GF-D8 (cell line): ENCODE data around the gene C1QTNF9.
"Not testable (repeated sequence)": the region's sequence is repeated elsewhere in the genome, so short reads cannot be mapped to it uniquely, and the experiment has no call there.

Experiments
- DNase-seq: peaks from one replicate; lab custom pipeline; 2025; lab: John Stamatoyannopoulos, UW

Gene C1QTNF9

DNA sequence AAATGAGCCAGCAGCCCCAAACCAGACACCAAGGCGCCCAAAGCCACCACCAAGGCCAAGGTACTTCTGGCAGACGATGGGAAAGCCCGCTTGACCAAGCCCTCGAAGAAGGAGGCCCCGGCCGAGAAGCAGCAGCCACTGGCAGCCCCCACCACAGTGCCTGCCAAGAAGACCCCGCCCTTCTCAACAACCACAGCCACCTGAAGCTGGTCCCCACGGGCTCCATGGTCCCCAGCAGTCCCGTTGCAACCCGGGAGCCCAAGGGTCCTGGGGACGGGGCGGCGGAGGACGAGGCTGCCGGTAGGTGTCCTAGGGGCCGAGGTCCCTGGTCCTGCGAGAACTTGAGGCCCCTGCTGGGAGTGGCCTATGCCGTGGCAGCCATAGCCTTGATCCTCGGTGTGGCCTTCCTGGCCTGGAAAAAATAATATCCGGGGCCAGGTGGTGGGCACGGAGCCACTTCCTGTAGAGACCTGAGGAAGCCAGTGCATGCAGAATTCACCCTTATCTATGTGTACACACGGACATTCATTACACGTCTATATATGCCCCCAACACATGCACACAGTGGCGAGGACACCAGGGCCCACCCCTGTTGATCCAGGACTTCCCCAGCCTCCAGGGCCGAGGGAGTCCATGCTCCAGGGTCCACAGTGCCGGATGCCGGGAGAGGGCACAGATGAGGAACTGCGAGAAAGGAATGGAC lies 13.8 kb downstream of the C1QTNF9 start:
- DNase-seq = no peak

DNA sequence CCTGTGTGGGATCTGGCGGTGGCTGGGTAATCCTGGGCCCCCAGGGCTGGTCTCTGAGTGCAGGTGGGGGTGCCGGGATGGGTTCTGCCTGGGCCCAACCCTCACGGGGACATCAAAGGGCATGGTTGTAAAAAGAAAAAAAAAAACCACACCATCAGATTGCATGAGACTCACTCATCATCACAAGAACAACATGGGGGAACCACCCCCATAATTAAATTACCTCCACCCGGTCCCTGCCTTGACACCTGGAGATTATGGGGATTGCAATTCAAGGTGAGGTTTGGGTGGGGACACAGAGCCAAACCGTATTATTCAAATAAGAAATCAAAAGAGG lies 14.3 kb downstream of the C1QTNF9 start:
- DNase-seq = no peak

DNA sequence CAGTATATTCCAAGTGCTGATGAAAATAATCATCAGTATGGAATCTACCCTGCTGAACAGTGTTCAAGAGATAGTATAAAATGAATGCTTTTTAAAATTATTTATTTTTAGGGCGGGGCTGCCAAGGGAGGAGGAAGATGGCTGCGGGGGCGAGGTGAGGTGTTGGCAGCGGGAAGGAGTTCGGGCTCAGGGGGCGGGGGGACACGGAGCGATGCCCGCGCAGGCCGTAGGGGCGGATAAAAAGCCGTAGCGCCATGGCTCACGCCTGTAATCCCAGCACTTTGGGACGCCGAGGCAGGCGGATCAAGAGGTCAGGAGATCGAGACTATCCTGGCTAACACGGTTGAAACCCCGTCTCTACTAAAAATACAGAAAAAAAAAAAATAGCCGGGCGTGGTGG lies 18.2 kb downstream of the C1QTNF9 start:
- not testable (repeated sequence) for DNase-seq

DNA sequence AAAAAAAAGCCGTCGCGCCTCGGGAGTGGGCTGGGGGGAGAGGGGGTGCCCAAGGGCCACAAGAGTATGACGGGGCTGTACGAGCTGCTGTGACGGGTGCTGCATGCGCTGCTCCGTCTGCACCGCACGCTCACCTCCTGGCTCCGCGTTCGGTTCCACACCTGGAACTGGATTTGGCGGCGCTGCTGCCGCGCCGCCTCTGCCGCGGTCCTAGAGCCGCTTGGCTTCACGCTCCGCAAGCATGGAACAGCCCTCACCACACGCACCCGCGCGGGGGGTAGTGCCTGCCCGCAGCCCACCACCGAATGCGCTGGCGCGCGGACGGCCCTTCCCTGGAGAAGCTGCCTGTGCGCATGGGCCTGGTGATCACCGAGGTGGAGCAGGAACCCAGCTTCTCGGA lies 18.8 kb downstream of the C1QTNF9 start:
- DNase-seq = no peak

DNA sequence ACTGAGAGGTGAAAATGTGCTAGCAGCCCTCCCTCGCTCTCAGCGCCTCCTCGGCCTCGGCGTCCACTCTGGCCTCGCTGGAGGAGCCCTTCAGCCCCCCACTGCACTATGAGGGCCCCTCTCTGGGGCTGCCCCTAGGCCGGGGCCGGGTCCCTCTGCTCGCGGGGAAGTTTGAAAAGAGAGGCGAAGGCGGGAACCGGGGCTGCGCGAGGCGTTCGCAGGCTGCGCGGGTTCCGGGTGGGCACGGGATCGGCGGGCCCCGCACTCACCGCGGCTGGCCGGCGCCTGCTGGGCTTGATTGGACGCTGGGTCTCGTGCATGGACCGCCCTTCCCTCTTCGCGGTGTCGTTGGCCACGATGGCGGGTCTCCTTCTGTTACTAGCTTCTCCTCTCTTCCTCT lies 29.3 kb downstream of the C1QTNF9 start:
- no peak for DNase-seq

DNA sequence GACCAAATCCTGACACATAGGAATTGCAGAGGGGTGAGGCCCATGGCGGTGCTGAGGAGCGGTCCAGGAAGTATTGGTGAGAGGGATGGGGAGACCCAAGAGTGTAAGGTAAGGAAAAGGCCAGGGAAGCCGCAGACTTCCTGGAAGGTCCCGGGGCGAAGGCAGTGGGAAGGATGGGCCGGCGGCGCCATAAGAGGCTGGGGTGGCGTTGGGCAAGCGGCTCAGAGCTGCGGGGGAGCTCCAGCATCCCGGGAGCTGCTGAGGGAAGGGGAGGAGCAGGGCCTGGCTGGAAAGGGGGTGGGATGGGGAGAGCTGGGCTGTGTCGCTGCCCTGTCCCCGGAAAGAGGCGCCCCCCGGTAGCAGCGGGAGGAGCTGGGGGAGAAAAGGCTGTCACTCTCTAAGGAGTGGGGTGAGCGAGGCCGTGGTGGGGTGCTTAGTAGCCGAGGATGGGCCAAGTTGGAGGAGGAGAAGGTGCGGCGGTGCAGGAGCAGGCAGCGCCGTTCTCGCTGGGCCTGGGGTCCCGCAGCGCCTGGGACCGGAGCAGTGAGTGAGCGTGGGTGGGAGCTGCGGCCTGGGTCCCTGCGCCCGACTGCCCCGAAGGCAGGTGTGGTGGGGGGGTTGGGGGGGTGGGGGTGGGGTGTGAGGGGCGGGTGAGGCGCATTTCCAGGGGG lies 30.7 kb downstream of the C1QTNF9 start:
- DNase-seq = no peak

DNA sequence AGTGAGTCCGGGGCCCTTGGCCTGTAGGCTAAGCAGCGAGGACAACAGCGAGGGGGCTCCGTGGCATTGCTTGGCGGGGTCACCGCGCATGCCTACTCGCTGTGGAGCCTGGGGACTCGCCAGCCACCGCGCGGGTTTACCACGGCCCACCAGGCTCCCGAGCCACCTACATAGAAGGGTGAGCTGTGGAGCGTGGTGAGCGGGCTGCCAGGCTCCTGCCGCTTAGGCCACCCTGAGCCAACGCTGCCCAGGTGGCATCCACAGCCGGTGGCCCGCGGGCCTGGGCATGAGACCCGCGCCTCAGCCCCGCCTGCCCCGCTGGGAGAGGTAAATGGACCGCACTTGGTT lies 31.2 kb downstream of the C1QTNF9 start:
- DNase-seq = no peak

DNA sequence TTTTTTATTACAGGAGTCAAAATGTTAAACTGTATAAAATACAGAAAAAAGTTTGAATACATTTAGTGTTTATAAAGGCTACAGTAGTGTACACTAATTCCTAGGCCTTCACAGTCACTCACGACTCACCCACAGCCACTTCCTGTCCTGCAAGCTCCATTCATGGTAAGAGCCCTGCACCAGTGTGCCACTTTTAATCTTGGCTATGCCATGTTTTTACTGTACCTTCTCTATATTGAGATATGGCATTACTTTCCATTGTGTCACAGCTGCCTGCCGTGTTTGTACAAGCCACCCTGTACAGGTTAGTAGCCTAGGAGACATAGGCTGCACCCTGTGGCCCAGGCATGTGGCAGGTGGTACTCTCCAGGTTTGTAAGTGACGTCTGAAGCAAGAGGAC lies 32.1 kb downstream of the C1QTNF9 start:
- DNase-seq = no peak

DNA sequence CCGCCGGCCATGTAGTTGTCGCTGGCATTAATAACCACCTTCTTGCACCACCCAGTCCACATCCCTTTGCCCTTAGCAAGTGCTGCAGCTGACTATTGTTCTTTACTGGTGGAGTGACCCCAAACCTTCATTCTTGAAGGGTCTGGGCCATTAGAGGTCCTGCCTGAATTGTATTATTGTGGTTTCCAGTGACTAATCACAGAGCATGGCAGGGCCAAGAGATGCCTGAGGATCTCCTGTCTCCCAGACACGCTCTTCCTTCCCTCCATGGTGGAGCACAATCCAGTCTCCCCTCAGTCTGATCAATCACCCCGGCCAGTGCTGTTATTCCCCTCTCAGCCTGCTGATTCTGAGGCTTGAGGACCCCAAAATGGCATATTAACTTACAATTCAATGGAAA lies 39.0 kb downstream of the C1QTNF9 start:
- DNase-seq = no peak

DNA sequence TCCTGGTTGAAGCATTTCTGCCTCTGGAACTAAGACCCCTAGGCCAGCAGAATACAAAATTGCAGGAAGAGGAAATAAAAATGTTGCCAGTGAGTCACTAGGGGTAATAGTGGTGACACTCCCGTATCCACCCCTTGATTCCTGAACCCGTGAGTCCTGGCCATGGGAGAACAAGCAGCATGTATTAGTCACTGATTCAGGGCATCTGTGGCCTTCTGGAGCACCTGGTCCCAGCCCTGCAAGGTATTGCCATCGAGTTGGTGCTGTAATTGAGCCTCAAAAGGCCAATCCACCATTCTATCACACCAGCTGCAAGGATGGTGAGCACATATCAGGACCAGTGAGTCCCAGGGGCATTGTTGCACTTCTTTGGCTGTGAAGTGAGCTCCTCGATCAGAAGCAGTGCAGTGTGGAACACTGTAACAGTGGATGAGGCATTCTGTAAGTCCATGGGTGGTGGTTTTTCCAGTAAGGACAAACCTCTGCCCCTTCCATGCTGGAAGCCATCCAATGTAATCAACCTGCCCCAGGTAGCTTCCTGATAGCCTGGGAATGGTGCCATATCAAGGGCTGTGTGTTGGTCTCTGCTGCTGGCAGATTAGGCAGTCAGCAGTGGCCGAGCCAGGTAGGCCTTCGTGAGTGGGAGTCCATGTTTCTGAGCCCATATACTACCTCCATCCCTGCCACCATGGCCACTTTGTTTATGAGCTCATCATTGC lies 39.6 kb downstream of the C1QTNF9 start:
- DNase-seq = no peak

DNA sequence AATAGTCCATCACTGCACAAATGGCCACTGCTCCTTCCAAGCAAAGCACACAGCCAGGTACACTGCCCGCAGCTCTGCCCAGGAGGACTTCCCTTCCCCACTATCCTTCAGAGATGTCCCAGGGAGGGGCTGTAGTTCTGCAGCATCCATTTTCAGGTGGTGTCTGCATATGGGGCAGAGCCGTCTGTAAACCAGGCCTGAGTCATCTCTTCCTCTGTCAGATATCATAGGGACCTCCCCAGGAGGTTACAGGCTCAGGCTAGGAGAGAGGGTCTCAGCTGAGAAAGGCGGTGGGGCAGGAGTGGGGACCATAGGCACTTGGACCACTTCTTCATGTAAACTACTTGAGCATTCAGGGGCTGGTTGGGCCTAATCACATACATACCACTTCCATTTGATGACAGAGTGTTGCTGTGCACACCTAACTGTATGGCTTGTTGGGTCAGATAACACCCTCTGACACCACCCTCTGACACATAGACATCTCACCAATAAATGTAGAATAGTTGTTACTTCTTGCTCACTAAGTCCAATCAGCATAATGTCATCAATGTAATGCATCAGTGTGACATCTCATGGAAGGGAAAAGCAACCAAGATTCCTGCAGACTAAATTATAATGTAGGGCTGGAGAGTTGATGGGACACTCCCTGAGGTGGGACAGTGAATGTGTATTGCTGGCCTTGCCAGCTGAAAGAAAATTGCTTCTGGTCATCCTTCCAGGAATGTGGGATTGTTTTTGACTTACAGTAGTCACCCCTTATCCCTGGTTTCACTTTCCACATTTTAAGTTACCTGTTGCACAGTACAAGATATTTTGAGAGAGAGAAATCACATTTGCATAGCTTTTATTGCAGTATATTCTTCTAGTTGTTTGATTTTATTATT lies 40.6 kb downstream of the C1QTNF9 start:
- DNase-seq = not testable (repeated sequence)

DNA sequence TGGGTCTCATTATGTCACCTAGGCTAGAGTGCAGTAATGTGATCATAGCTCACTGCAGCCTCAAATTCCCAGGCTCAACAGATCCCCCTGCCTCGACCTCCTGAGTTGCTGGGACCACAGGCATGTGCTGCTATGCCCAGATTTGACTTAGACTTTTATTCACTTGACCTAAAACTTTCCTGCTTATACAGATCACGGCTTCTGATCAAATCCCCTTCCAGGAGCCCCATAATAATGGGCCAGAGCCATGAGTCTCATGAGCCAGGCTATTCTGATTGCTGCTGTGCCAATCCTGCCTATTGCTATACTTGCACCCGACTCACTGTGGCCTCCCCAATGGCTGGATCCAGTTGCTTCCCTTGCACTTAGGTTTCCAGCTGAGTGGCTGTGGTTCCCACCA lies 42.0 kb downstream of the C1QTNF9 start:
- no peak for DNase-seq

DNA sequence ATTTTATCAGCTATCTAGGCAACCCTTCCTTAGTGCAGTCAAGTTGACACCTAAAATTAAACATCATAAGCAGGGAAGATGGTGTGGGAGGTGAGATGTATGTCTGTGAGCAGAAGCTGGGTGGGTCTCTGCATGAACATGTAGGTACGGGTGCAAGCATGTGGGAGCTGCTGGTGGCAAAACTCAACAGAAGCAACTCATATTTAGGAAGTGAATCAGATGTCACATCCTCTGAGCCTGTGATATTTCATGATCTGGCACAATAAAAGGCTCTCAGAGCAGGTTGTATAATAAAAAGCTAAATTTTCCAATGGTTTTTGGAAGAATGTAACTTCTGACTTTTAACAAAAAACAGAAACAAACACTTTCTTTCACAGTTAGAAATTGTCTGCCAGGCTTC lies 44.4 kb downstream of the C1QTNF9 start:
- DNase-seq = no peak

DNA sequence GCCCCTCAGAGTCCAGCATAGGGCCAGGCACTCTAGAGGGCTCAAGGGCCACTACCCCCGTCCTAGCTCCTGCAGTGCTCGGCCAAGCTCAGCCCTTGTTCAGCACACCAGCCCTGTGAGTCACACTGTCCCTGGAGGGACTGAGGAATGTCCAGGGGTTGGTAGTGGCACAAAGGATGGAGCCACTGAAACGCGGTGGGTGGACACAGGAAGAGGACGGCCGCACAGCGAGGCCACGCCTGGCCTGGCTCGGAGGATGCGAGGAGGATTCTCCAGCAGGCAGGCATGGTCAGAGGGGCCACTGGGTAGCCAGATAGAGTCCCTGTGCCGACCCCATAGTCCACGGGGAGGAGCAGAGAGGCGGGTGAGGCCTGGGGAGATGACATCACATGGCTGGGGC lies 45.7 kb downstream of the C1QTNF9 start:
- DNase-seq = no peak

DNA sequence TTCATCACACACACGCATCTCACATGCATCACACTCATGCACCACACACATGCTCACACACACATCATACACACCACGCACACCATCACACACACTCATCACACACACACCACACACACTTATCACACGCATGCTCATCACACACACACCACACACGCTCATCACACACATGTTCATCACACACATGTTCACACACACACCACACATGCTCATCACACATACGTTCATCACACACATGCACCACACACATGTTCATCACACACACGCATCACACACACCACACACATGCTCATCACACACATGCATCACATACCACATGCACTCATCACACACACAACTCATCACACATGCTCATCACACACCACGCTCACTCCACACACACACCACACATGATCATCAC lies 46.9 kb downstream of the C1QTNF9 start:
- no peak for DNase-seq

DNA sequence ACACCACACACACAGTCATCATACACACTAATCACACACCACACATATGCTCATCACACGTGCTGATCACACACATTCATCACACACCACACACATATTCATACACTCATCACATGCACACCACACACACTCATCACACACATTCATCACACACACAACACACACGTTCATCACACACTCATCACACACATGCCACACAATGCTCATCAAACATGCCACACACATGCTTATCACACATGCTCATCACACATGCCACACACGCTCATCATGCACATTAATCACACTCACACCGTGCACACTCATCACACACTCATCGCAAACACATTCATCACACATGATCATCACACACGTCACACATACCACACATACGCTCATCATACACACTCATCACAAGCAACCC lies 47.5 kb downstream of the C1QTNF9 start:
- DNase-seq = no peak

DNA sequence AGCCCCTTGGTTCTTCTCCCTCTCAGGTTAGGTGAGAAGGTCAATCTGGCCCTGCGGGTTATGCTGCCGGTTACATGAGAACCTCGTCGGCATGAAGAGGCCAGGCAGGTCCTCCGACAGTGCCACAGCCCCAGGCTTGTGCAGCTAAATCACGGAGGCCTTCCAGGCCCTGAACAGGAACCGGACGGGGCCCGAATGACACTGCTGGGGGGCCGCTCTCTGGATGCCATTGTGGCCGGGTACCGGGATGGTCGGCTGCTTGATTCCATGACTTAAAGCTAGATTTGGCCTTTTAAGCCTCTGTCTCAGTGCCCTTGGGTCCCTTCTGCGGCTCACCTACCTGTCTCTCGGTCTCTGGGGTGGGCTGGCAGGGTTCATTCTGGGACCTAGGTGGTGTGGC lies 48.4 kb downstream of the C1QTNF9 start:
- DNase-seq = no peak

DNA sequence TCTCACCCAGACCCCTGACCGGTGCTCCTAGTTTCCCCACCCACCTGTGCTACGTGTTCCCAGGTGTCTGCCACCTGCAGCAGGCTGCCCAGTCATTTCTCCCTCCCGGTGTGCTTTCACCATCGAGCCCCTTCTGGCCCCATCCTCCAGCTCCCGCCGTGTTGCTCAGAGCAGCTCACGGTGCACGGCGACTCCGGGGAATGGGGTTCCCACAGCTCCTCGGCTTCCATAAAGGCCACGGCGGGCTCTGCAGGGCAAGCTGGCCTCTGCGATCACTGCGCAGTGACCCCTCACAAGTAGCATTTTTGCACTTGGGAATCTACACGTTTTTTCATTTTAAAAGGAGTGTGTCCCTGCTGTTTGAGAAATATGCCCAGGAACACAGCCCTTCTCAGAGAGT lies 49.5 kb downstream of the C1QTNF9 start:
- DNase-seq = not testable (repeated sequence)

DNA sequence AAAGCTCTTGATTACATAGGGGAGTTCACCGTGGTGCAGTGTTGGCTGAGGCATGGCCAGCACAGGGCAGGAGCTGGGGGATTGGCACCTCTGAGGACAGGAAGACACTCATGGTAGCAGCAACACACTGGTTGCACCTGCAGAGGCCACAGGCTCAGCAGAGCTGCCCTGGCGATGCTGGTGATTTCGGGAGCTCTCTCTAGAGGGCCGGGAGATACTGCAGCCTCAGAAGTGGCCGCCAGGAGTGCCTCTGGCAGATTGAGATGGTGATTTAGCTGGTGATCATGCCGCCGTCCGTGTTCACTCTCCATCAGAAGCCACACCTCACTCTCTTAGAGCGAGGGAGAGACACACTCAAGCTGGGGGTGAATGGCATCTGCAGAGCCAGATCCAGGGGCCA lies 49.9 kb downstream of the C1QTNF9 start:
- not testable (repeated sequence) for DNase-seq

DNA sequence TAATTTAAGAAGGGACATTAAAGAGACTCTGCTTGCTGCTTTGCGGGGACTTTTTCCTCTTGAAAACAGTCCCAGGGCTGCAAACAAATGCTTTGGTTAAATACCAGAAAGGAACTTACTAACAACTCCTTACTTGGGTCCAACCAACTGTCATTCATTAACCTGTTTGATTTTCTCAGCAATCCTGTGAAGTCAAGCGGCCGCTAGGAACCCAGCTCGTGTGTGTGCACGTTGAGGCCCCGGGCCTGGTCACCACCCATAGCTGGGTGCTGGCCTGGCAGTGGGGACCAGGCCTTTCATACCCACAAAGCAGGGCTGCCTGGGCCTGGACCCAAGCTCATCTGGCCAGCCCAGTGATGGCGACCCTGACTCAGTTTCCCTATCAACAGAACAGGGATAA lies 50.7 kb downstream of the C1QTNF9 start:
- no peak for DNase-seq

DNA sequence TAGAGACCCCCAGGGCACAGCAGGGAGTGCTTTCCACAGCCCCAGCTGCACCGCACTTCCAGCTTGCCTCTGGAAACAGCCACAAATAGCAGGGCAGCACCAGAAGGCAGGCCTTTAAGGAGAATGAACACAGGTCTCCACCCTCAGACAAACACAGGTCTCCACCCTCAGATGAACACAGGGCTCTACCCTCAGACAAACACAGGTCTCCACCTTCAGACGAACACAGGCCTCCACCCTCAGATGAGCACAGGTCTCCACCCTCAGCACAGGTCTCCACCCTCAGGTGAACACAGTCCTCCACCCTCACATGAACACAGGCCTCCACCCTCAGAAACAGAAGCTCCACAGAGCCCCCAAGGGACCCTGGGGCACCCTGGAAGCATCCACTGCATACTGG lies 51.7 kb downstream of the C1QTNF9 start:
- DNase-seq = no peak

DNA sequence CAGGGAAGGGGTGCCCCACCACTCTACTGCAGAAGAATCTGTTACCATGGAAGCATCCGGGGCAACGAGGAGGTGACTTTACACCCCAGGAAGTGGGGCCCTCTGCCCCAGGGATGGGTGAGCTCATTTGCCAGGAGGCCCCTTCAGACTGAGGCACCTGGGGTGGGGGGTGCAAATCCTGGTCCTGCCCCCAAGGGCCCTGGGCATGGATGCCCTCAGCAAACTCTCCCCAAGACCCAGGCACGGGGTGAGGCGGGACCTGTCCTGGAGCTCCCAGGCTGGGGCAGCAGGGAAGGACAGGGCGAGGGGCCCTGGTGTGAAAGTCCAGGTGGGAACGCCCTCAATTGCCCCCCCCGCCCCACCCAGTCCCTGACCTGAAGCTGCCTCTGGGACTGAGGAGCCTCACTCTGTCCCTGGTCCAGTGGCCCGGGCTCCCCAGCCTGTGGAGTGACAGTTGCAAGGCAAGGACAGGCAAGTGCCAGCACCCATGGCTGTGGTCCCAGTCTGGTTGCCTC lies 52.5 kb downstream of the C1QTNF9 start:
- DNase-seq = no peak
